HG03159 (cell line): ENCODE data around the gene HSPB3.
"Not testable (repeated sequence)": the region's sequence is repeated elsewhere in the genome, so short reads cannot be mapped to it uniquely, and the experiment has no call there.

Source experiments
- ATAC-seq: cut with Tn5 transposase; IDR thresholded peaks from one replicate; pipeline ENCODE4 v1.9.1; 2021; ENCODE audit warnings: mild to moderate bottlenecking, moderate library complexity; ENCODE audit not compliant: unreplicated experiment

Gene HSPB3

DNA sequence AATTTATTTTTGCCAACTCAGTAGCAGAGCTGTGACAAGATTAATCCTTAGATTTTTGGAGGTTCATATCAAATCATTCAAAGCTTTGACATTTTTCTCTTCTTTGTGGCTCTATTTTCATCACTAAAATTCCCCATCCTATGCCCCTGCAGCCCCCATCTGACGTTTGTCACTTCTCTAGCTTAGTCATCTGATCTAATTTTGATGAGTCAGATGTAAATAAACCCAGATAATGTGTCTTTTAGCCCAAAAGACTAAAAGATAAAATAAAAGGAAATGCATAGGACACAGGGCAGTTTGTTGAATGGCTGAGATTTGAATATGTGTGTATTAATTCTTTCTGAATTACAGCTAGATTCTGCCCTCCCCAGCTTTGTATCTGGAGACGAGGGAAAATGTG is 897 bp upstream of the HSPB3 start:
- ATAC-seq = no peak

DNA sequence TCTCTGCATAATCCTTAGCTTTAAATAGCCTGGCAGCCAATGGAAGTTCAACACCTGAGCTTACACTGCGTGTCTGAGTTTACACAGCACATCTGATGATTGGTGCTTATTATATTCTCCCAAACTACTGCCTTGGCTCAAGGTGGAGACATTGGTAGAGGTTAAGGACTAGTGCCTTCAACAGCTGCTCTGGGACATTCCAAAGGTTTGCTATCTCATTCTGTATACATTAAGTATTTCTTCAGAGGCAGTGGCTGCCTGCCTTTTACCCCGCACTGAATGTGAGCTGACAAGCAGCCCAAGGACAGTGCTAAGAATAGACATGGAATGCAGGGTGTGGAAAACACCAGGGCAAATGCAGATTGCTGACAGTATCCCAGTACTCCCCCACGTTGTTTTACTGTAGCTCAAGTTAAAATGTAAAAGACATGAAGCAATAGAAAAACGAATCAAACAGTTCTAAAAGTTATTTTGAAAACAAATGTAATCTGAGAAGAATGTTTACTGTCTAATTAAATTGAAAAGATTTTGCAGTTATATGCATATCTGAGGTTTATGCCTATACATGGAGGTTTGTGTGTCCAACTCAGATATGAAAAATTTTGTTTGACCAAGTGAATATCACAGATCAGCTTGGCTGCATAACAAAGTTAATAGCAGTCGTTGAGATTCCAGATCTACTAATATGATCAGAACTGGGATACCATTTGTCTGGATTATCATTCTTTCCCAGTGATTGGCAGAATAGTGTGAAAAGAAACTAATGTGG is 1.8 kb downstream of the HSPB3 start:
- ATAC-seq = no peak

DNA sequence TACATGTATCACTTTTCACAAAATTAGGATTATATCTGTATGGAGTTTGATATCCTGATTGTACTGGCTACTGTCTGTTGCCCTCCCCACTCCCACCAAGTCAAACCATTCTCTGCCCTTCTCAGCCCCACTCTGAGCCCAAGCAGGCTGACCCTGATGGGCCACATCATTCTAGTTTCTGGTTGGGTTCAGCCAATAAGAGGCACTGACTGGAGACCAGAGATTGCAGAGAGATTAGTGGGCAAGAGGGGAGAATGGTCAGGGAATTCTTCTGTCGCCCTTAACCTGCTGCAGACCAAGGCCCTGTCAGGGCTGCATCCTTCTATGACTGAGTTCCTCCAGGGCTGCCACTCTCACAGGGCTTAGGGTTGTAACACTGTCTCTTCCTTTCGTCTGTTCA is 2.7 kb downstream of the HSPB3 start:
- ATAC-seq = no peak

DNA sequence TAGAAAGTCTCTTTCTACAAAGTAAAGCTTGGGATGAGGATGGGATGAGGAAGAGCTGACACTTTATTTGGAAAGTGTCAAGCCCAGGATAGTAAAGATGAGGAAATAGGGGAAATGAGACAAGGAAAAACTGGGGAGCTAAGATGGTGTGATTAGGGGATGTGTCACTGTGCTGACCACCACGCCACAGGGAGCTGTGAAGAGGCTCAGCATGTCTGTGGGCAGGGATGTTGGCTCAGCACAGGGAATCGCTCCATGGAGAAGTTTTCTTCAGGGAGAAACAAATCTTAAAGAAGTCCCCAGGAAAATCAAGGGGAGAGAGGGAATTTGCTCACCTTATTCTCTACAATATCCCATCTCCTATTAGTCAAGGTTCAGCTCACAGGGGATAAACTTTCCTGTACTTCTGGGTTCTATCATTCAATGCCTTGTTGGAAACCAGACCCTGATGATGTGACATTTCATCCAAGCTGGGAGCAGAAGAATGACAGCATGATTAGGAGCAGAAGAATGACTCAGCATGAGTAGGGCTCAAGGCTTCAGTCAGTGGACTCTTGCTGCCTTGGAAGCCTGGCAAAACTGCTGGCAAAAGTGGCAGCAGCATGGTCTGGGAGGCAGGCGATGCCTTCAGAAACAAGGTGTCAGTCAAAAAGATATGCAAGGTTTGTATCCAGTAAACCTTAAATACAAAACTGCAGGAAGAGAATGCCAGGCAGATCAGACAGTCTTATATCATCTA is 4.9 kb downstream of the HSPB3 start:
- no peak for ATAC-seq

DNA sequence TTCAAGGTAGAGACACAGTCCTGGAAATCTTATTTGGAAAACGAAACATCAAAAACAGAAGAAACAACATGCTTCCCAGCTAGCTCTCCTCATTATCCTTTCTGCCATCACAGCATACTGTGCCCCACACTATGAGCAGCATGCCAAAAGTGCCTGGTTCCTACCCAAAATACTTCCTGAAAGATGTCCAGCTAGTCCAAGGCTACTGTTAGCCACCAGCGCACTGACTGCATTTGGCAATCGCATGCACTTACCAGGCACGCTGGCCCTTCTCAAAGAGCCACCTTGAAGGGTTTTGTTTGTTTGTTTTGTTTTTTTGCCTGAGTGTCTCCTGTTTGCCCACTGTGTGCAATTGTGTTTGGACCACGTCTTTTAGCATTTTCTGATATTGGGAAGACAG is 6.8 kb downstream of the HSPB3 start:
- ATAC-seq = no peak

DNA sequence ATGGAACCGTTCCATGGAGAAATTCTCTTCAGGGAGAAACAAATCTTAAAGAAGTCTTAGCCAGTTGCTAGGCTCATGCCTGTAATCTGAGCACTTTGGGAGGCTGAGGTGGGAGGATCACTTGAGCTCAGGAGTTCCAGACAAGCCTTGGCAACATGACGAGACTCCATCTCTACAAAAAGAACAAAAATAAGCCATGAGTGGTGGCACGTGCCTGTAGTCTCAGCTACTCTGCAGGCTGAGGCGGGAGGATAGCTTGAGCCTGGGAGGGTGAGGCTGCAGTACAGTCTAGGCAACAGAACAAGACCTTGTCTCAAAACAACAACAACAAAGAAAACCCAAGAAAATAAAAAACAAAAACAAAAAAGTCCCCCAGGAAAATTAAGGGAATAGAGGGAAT is 8.2 kb downstream of the HSPB3 start:
- no peak for ATAC-seq

DNA sequence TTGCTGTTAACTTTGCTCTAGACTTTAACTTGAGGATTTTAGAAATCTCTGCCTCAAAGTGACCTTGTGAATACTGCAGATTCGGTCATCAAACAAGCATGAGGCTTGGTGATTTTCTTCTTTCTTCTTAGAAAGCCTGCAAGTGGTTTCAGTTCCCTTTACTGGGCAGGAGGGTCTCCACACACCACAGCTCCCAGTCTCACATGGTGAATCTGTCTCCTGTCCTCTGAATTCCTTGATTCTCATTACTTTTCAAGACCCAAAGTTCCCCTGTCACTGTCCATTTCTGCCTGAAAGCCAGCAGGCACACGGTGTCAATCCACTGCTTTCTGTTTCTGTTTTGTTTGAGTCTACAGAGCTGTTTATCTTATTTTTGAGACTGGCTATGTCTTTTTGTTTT is 14.1 kb downstream of the HSPB3 start:
- peak; percentile 88 for ATAC-seq

DNA sequence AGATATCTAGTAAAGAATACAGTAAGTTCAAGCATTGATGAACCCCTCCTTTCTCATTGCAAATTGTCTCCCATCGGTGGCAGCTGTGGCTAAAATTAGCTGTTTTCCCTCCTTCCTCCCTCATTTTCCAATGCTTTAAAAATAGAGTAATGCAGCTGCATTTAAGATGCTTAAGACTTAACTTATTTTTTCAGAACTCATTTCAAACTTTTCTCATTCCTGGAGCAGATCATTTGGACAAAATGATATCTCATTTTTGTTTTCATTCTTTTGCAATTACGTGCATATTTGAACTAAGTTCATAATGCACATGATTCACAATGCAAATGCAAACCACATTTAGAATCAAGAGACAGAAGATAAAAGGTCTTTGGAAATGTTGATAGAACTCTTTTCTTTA is 14.6 kb downstream of the HSPB3 start:
- no peak for ATAC-seq

DNA sequence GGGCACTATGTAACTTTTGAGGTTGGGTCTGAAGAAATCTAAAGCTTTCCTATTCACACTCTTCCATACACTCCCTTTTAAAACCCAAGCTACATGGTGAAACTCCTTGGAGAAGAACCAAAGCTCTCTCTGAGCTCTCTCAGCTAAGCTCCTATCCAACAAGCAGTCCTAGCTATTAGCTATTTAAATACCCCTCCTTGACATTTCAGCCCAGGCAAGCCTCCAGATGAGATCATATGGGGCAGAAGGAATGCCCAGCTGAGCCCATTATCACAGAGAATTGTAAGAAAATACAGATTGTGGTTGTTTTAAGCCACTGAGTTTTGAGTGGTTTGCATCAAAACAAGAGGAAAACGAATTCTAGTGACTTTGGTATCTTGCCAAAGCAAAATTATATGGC is 15.2 kb downstream of the HSPB3 start:
- no peak for ATAC-seq

DNA sequence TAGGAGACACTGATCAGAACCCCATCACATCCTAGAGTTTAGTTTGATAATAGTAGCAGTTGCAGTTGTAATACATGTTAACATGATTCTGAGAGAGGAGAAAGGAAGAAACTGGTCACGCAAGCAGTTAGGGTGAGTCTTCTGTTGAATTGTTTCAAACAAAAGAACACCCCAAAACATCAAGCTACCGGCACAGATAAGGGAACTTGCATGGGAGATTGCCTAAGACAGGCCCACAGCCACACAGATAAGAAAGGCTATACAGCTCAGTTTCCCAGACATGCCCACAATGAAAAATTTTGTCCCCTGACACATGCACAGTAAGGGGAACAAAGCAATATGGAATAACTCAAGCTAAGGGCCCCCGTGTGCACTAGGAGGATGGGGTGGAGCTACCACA is 15.9 kb downstream of the HSPB3 start:
- ATAC-seq = no peak

DNA sequence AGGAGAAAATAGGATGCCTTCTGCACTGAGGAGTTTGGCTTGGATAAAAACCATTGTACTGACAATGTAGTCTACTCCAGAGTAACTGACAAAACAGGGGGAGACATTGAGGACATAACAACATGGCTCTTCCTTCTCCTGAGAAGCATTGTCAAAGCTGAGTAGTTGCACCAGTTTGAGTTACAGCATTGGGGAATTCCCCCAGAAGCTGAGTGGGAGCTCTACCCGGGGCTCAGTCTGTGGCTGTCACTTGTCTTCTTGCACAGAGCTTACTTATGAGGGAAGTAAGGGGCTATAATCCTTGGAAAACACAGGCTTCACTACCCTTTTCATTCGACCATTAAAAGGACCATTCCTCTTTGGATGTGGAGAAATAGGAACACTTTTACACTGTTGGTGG is 21.2 kb downstream of the HSPB3 start:
- ATAC-seq = no peak

DNA sequence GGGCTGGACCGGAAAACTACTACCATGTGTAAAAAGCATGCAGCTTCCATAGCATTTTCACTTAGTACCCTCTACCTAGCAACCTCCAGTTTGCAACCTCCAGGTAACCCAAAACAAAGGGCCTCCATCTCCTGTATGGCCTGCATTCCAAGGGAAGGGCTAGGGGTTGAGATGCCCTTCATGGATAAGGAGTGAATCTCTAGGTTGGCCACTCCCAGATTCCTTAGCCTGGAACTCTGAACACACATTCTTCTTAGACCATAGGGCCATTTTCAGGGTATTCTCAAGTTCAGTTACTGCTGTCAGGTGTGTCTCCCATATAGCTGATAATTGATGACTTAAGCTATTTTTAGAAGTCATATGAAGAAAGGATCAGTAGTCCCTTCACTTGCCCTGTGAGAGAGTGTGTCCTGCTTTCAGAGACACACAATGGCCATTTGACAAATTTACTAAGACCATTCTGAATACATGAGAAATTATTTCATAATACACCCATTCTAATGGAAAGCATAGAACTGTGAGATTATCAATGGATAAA is 22.5 kb downstream of the HSPB3 start:
- ATAC-seq = no peak

DNA sequence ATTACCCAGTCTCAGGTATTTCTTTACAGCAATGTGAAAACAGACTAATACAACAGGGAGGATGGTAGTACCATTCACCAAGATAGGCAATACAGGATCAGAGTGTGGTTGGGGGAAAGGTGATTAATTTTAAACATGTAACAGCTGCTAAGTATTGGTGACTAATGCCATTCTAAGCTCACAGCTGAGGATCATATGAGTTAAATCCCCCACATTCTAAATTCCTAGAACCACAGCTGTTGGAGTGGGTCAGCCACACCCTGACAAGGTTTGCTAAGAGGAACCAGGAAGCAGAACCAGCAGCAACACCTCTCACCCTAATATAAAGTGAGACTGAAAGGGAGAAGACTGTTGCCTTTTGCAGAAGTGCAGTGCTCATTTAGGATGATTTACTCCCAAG is 24.8 kb downstream of the HSPB3 start:
- ATAC-seq = no peak

DNA sequence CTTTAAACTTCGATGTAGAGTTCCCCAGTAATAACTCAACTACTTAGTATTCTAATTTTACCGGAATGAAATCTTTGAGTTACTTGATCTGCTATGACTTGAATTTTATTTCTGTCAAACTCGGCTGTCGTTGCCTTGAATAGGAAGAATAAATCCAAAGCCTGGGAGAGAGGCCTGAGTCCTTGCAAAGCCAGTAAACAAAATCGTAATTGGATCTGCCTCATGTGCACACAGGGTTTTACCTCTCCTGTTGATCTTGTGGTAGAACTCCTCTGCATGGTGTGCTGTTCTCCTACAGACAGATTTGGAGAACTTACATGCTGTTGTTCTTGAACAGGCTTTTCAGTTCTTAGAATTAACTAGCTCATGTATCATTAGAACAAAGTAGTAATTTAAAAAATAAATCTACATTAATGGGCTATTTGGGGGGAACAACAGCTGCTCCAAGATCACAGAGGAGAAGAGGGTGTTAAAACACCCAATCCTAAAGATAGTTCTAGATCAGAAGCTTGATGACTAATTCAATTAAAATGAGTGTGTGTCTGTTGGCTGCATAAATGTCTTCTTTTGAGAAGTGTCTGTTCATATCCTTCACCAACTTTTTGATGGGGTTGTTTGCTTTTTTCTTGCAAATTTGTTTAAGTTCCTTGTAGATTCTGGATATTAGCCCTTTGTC is 28.9 kb downstream of the HSPB3 start:
- ATAC-seq = no peak

DNA sequence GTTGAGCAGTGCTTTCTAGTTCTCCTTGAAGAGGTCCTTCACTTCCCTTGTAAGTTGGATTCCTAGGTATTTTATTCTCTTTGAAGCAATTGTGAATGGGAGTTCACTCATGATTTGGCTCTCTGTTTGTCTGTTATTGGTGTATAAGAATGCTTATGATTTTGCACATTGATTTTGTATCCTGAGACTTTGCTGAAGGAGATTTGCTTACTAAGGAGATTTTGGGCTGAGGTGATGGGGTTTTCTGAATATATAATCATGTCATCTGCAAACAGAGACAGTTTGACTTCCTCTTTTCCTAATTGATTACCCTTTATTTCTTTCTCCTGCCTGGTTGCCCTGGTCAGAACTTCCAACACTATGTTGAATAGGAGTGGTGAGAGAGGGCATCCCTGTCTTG is 30.2 kb downstream of the HSPB3 start:
- not testable (repeated sequence) for ATAC-seq

DNA sequence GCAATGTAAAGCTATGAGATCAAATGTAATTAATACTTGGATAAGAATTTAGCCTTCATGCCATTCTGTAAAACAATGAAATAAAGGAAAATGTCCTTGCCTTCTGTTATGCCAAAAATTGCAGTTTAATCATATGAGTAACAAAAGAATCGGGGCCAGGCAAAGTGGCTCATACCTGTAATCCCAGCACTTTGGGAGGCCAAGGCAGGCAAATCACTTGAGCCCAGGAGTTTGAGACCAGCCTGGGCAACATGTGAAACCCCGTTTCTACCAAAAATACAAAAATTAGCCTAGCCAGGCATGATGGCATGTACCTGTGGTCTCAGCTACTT is 34.1 kb downstream of the HSPB3 start:
- not testable (repeated sequence) for ATAC-seq

DNA sequence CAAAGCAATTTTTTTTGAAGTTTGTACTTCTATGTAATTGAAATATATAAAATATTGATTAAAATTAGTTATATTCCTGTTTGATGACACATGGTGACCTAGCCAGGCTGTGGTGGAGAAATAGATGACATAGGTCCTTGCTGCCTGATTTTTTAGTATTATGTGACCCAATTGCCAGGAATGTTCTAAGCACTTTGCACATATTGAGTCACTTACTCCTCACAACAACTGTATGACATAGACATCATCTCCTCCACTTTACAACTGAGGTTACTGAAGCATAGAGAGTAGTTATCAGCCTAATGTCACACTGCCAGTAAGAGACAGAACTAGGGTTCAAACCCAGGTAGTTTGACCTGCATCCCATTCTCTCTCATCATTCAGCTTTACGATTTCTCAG is 35.8 kb downstream of the HSPB3 start:
- ATAC-seq = no peak

DNA sequence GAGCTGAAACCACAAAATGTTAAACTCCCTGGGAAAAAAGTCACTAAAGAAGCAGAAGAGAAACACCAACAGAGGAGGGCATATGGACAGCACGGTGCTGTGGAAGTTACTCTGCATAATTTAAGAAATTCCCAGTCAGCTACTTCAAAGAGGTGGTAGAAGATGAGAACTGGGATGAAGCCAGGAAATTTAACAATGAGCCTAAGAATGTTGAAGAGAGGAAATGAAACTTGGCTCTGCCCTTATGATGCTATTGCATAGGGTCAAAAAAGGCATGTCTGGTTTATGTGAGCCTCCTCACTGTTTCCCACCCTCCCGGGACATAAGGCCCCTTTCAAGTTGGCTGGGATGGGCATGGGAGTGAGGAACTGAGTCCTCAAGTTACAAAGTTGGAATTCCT is 36.7 kb downstream of the HSPB3 start:
- ATAC-seq = no peak

DNA sequence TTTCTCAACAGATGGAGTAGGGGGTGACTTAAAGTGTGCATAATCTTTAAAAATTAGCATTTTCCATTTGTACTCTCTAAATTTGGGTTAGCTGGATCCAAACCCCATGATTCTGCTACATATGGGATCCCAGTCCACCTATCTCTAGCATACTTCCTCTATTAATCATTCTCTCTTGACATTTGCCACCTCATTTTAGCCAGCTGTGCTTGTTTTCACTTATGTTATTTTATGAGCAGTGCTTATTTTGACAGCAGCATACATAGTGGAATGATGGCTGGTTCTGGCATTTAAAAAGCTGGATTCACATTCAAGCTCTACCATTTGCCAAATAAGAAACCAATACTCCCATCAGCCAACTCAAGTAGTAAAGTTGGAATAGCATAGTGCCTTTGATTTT is 39.5 kb downstream of the HSPB3 start:
- ATAC-seq = no peak
